ENCODE results near the gene CCDC85A.

Gene CCDC85A

DNA sequence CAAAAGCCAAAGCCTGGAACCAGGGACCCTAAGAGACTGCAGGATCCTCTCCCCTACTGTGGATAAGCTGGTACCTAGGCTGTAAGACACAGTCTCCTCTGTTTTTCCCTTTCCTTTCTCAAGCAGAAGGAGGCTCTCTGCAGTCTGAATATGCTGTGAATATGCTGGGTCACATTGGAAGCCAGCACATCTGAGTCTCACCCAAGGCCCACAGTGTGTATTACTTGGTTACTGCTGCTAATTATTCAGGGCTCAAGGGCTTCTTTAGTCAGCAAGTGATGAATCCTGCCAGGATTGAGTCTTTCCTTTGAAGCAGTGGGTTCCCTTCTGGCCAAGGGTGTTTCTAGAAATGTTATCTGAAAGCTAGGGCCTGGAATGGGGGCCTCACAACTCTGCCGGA is 60.7 kb downstream of the CCDC85A start:
- DNase-seq: no peak

DNA sequence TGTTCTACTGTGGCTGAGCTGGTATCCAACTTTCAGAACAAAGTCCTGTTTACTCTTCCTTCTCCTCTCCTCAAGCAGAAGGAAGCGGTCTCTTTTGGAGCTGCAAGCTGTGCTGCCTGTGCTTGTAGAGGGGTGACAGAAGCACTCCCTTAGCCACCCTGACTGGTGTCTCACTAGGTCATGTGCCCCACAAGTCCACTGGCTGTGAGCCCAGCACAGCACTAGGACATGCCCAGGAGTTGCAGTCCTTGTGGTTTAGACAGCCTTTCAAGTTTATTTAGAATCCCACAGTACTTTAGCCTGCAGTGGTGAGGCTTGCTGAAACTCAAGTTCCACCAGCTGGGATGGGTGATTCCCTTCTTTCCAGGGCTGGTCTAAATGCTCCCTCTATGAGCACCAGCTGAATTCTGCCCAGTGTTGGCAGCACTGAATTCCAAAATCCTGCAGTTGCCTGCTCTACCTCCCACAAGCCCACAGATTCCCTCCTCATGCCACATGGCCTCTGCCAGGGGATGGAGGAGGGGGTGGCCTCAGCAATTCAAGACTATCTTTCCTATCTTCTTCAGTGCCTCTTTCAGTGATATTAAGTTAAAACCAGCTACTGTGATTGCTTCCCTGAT is 61.2 kb downstream of the CCDC85A start:
- no peak for DNase-seq

DNA sequence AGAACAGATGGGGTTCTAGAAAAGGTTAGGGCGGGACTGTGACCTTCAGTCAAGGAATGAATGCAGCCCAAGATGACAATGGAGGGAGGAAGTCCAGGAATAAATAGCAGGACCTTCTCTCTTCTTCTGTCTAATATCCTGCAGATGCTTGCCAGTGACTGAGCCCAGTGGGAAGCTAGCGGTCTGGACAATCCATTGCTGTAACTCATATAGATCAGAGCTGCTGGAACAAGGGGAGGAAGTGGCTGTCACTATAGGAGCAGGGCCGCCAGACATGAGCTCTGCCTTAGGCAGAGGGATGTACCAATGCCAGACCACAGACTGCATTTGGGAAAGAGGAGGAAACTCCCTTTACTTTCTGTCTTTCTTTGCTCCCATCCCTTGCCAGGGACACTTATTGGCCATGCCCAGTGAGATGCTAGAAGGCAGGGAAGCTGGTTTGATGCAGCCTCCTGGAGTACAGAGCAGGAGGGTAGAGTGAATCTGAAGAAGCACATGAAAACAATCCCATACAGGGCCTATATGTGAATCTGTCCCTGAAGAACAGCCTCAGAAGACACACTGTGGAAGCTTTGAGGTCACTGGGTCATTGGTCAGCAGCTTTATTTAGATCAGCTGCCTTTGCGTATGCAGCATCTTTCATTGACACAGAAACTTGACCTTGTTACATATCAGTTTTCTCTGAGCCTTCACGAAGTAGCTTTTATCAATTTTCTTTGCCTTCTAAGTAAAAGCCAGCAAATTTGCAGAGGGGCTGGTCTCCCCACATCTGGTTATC is 65.4 kb downstream of the CCDC85A start:
- DNase-seq: no peak

DNA sequence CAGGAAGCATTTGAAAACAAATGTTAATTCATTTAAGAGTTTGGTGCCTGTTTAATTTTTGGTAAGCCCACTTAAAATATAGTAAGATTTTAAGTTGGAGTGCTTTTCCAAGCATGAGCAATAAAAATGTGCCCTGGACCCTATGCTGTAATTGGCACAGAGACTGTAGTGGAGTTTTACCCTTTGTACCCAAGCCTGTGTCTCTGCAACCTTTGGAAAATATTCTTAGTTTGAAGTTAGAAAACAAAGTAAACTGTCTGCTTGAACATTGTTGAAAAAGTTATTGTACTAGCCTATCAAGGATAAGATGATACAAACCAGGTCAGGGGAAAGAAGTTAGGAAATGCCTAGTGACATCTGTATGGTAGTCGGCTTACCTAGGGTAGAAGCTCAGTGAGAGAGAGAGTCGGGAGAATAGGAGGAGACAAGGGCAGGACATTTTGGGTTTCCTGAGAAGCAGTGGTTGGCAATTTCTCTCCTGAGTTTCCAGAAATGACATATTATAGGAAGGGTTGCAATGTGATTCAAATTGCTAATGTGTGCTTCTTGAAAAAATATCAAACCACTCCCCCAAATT is 66.5 kb downstream of the CCDC85A start:
- no peak for DNase-seq

DNA sequence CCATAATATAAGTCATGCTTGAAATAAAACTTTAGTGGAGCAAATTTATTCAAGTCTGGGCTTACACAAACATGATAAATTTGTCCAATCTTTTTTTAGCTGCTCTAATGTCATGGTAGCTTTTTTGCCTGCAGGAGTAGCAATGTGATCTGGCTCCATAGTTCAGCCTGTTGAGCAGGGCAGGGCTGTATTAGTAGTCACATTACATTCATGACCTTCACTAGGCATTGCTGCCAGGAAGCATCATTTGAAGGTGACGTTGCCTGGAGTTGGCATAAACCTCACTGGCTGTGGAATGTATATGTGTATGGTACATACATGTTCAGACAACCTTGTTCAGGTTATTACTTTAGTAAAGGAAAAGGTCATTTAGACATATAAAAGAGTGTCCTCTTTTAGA is 76.6 kb downstream of the CCDC85A start:
- no peak for DNase-seq

DNA sequence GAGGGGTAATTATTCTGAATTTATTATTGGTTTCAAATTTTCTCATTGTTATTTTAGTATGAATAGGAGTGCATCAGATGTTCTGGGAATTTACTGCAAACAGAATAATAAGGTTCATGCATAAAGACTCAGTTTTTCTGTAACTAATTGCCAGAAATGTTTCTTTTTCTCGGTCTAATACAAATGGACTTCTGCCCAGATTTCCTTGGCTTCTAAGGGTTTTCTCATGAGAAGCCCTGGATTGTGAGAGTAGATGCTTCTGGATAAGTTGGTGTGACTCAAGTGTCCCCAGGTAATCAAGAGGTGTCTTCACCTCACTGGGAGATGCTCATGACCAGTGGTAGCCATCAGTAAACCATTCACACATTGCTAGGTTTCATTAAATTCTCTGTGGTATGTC is 78.5 kb downstream of the CCDC85A start:
- DNase-seq: no peak

DNA sequence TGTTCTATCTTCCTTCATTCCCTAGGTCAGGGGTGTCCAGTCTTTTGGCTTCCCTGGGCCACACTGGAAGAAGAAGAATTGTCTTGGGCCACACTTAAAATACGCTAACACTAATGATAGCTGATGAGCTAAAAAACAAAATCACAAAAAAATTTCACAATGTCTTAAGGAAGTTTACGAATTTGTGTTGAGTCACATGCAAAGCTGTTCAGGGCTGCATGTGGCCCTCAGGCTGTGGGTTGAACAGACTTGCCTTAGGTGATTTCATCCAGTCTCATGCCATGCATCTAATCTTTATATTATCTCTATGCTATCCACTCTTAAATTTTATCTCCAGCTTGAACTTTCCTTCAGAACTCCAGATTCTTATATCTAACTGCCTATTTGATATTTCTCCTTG is 80.1 kb downstream of the CCDC85A start:
- no peak for DNase-seq

DNA sequence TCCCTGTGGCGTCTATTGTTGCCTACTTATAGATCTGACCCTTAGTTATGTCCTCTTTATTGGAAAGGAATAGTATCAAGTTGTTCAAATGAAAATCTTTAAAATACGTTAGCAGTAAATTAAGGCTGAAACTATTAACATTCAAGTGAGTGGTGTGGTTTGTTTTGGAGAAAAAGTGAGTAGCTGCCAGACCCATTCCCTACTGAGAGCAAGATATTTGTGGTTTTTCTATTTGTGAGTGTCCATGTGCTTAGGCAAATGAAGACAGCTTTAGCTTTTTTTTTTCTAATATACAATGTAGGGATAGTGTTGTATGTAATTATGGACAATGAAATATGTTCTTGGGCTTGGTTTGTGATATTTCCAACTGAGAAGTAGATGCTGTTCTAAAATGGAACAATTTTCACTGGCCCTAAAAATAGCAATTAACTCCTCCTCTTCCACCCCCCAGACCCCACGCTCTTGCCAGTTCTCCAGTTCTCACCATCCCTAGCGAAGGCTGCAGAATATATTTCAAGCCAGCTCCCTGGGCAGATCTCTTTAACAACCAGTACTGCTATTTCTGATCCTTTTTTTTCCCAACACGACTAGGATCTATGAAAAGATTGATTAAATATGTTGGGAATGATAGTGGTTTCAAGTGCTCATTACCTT is 83.1 kb downstream of the CCDC85A start:
- peak in 1 of 2 experiments; percentile 15 for DNase-seq

DNA sequence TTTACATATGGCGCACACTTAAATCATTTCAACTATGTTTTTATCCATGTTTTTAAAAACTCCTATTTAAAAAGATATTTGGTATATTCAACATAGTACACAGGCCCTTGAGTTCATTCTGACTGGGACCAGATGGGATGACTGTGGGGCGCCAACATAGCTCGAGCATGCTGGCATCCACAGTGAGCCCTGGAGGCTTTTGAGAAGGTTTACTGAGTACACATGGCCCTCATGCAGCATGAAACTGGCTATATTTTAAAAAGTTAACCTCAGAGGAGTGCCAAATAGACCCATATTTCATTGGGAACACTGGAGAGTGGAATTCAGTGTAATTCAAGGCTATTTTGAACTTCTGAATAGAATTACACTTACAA is 83.6 kb downstream of the CCDC85A start:
- peak; percentile 12 to 18 for DNase-seq

DNA sequence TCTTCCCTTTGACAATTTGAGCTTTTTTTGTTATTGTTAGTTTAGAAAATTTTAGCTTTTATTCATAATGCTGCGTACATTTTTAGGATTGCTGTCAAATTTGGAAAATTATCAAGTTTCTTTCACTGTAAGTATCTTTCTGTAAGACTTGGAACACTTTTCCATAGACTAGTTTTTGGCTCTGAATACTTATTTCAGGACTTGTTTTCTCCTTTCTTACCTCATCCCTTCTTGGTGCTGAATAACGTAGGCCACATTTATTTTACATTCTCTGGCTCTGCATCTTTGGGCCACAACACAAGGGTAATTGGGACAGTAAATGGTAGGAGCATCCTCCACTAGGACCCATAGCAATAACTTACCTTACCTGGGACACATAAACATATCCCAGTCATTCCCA is 85.1 kb downstream of the CCDC85A start:
- DNase-seq: no peak

DNA sequence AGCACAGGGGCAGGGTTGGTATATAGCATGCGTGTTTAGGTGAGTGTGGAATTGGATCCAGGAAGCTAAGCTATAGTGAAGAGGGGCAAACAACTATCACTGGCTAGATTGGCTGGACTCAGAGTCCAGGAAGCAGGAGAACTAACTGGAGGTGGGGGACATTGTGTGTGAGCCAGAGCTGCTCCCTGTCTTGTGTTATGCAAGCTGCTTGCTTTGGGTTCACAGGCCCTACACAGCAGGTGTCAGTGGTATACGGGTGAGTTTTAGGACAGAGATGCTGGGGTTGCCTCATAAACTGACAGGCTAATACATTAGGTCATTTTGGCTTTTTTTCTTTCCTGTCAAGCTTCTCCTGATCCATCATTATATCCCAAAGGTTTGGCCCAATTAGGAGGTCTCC is 87.5 kb downstream of the CCDC85A start:
- DNase-seq: no peak

DNA sequence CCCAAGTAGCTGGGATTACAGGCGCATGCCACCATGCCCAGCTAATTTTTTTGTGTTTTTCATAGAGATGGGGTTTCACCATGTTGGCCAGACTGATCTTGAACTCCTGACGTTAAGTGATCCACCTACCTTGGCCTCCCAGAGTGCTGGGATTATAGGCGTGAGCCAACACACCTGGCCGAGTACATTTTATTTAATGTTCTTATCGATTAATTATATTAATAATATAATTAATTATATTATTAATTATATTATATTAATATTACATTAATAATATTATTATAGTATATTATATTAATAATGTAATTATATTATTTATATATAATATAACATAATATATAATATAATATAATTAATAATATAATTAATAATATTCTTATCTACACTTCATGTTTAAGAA is 101.4 kb downstream of the CCDC85A start:
- DNase-seq: no peak

DNA sequence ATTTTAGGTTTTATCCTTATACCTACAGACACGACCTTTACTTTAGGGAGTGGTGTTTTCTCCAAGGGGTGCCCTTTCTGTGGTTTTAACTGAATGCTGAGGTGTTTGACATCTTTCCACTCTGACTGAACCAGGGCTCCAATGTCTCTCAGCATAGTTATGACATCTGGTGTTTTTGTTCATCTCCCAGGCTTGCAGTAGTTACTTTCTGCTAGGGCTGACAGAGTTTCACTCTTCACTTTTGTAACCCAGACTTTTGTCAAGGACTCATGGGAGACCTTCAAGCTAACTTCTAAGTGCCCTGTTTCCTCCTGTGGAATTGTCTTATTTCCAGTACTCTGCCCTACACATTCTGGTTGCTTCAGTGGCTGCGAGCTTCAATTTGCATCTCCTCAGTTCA is 103.1 kb downstream of the CCDC85A start:
- no peak for DNase-seq

DNA sequence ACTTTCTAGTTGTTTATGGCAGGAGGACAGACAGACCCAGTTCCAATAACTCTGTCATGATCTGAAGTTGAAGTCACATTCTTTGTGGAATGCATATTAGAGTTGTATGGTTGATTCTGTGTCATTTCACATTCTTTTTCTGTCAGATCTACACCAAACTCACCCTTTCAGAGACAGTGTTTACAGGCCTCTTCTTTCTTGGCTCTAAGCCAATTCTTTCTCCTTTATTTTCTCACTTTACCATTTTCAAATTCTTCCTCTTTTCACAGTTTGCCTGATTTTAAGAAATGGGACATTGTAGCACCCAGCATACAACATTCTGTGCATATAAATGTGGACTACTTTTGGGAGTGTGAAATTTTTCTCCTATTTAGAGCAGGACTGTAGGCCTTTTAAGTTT is 103.7 kb downstream of the CCDC85A start:
- DNase-seq: no peak

DNA sequence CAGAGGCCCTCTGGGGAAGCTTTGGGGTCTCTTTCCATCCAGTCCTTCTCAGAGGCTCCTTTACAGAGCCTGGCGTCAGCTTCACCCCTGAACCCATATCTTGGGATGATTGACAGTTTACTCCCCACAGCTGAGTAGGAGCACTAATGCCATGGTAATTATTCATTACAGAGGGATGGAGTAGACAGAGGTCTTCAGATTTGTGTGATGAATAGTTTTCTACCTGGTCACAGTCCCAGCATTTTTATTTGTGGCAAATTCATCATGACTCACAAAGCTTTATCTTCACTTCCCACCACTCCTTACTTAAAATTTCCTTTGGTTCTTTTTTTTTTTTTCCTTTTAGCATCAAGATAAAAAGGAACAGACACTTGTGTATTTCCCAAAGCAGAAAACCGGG is 104.2 kb downstream of the CCDC85A start:
- no peak for DNase-seq

DNA sequence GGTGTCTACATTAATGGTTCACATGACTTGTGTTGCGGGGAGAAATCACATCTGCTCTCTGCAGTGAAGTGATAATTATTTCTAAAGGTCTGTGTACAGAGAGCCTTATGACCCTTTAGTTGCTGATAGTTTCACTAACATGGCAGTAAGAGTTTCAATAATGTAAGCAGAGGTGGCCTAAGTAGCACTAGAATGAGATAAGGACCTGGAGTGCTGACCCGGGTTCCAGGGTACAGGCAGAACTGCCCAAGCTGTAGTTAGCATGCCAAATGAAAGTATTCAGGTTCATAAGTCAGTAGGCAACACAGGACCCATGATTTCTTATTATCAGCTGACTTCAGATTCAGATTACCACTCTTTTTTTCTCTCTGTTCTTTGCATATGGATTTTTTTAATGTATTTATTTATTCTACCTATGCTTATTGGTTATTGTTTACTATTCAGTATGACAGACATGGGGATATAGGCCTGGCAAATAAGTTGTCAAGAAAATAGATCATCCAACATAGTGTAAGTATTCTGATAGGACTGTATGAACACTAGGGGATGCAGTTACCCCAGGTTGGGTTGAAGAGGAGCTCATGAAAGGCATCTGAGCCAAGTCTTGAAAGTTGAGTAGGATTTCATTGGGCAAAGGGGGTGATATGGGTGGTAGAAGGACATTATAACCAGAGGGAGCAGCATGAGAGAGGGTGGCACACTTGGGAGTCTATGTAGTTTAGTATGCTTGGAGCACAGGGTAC is 105.2 kb downstream of the CCDC85A start:
- peak; percentile 8 to 87 for DNase-seq

DNA sequence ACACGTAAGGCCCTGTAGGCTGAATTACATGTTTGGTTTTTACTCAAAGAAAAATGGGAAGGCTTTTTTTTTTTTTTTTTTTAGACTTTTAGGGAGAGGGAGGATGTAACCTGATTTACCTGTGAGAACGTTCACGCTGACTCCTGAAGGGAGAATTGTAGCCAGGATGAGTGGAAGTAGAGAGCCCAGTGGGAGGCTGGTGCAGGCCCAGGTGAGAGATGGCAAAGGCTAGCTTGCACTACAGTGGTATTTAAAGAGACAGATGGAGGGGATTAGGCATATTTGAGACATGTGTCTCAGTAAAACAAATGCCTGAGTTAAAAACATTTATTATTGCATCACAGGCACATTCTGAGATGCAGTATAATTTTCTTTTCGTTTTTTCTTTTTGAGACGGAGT is 107.9 kb downstream of the CCDC85A start:
- DNase-seq: no peak

DNA sequence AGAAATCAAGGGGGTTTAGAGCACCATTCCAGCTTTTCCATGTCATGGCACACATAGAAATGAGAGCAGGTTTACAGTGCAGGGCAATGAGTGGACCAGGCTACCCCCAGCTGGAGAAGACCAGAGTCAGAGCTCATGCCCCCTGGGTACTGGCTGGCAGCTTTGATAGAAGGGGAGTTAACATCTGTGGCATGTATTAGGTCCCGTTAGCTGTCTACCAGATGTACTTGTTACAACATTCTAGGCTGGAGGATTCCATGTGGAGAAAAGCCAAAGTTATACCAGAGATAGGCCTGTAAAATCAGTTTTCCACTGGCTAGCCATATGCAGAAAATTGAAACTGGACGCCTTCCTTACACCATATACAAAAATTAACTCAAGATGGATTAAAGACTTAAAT is 109.2 kb downstream of the CCDC85A start:
- DNase-seq: no peak

DNA sequence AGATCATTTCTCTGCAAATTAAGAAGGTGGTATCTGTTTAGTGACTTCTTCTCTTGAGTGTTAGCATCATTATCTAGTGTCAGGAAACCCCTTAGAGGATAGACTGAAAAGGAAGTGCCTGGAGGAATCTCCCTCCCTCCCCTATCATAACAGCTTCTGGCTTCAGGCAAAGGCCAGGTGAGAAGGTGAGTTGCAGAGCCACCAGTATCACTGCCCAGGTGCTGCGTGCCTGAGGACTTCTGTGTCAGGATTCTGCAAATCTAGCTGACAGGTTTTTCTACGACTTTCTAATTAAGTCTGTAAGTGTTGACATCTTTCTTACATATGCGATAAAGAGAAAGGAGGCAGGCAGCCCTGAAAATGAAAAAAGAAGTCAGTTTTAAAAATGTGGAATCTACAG is 111.9 kb downstream of the CCDC85A start:
- DNase-seq: no peak

DNA sequence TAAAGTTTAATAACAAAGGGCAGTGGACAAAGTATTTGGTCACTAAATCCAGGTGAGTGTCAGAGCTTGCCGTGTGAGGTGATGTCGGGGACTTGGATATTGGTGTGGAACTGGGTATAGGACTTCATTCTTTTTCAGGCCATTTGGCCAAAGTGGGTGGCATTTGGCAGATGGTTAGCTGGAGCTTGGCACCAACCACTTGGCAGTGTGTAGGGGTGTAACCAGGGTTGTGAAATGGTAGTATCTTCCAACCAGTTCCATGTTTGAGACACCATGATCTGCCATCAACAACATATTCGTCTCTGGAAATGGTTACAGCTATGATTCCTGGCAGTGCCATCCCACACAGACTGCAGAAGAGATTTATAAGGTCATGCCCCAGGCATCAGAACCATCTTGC is 113.9 kb downstream of the CCDC85A start:
- no peak for DNase-seq

DNA sequence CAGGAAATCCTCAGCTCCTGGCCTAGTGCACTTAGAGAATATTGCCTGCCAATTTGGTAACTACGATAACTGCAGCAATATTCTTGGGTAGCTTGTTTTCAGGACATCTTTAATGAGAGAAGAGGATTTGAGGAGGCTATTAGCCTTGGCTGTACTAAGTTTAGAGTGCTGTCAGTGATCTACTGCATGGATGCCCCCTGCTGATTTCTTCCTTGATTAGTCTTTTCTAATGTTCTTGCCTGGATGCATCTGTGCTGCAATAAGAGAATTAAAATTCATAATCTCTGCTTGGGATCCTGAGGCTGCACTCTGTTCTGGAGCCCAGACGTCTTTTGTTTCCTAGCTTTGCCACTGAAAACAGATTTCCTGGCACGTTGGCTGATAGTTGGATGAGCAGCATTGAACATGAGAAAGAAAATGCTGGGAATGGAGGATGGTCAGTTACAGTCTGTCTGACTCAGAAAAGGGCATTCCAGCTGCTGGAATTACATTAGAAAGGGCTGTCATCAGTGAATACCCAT is 115.4 kb downstream of the CCDC85A start:
- peak in 1 of 2 experiments; percentile 17 for DNase-seq

DNA sequence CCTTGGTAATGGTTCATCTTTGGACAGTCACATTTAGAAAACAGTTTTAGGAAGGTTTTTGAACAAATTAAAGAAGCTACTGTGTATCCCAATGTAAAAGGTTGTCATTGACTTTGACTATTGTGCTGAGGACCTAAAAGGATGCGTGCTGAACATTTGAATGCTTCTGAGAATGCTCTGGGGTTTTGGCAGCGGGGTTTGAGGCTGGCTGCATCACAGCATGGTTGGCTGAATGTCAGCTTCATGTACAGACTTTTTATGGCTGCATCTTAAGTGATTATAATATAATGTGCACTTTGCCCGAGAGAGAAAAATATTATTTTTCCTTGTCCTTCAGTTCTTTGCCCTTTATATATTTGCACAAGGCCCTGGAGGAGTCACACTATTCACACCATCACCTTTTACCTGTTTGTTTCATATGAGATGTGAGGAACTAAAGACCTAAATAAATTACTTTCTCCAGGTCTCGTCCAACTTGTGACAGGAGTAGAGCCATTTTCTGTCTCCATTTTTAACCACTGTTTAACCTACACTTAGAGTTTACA is 125.9 kb downstream of the CCDC85A start:
- DNase-seq: no peak

DNA sequence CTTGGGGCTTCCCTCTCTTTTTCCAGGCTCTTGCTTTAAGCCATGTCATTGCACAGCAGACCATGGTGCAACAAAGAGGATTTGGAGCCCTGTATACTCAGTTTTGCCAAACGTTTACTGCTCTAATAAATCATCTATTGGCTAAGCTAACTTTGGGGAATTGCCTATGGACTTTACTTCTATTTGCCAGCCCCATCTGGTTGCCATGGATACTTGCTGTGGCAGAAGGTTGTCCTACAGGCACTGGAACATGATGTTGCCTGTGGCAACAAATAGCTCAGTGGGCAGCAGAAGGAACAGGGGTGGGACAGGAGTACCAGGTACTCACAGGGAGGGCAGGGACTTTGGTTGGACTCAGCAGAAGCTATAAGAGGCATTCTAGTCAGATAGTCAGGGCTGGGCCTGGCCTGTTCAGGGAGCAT is 129.7 kb downstream of the CCDC85A start:
- DNase-seq: peak; percentile 23 to 31
